Measurements from ENCODE around the gene CARD10. TPM values are rescaled to one million over a fixed set of nuclear protein-coding genes. Genes with fewer than 3 reads are reported as not detected.
A peak's percentile ranks its signal among the peaks of the same experiment; 100 is the strongest.

Gene CARD10
- total RNA-seq, 1 donor from 2014 or later = 2.7 TPM

DNA sequence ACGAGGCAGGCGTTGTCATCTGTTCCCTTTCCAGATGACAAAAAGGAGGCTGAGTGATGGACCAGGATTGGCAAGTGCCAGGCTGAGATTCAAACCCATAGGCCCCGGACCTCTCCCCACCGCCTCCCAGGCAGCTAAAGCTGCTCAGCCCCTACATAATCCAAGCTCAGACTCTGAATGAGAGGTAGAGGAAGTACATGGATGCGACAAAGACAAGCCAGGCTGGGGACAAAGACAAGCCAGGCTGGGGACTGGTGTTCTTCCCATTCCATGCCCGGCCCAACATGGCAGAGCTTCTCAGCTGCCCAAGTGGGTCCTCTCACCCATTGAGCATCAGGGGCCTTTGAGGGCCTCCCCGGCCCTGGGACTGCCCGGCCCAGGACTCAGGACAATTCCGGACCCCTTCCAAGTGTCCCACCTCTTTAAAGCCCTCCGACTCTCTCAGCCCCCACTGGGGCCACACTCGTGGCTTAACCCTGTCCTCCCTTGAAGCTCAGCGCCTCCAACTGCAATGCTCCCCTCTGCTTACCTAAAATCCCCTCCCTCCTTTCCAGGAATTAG lies 37.8 kb downstream of the CARD10 start:
- Mint-ChIP-seq H3K9me3 (ENCODE audit: unreplicated experiment) (peaks cover 5% of the 10 kb centered on the region), H3K4me3 (ENCODE audit: unreplicated experiment) (peak overlapping the region; percentile 41), H3K4me1 (ENCODE audit: low read depth, unreplicated experiment) (peaks cover 32% of the 10 kb centered on the region), H3K27me3 (ENCODE audit: unreplicated experiment) (peaks cover 14% of the 10 kb centered on the region), H3K27ac (ENCODE audit: unreplicated experiment) (peak overlapping the region; percentile 91), H3K36me3 (ENCODE audit: unreplicated experiment) (no peaks in the 10 kb centered on the region)
- TF ChIP-seq, protein P1, sequence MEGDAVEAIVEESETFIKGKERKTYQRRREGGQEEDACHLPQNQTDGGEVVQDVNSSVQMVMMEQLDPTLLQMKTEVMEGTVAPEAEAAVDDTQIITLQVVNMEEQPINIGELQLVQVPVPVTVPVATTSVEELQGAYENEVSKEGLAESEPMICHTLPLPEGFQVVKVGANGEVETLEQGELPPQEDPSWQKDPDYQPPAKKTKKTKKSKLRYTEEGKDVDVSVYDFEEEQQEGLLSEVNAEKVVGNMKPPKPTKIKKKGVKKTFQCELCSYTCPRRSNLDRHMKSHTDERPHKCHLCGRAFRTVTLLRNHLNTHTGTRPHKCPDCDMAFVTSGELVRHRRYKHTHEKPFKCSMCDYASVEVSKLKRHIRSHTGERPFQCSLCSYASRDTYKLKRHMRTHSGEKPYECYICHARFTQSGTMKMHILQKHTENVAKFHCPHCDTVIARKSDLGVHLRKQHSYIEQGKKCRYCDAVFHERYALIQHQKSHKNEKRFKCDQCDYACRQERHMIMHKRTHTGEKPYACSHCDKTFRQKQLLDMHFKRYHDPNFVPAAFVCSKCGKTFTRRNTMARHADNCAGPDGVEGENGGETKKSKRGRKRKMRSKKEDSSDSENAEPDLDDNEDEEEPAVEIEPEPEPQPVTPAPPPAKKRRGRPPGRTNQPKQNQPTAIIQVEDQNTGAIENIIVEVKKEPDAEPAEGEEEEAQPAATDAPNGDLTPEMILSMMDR (IDR thresholded peaks at IDR 0.05; ENCODE audit: partially characterized antibody, unreplicated experiment) = no peak
- no peak for DNase-seq

DNA sequence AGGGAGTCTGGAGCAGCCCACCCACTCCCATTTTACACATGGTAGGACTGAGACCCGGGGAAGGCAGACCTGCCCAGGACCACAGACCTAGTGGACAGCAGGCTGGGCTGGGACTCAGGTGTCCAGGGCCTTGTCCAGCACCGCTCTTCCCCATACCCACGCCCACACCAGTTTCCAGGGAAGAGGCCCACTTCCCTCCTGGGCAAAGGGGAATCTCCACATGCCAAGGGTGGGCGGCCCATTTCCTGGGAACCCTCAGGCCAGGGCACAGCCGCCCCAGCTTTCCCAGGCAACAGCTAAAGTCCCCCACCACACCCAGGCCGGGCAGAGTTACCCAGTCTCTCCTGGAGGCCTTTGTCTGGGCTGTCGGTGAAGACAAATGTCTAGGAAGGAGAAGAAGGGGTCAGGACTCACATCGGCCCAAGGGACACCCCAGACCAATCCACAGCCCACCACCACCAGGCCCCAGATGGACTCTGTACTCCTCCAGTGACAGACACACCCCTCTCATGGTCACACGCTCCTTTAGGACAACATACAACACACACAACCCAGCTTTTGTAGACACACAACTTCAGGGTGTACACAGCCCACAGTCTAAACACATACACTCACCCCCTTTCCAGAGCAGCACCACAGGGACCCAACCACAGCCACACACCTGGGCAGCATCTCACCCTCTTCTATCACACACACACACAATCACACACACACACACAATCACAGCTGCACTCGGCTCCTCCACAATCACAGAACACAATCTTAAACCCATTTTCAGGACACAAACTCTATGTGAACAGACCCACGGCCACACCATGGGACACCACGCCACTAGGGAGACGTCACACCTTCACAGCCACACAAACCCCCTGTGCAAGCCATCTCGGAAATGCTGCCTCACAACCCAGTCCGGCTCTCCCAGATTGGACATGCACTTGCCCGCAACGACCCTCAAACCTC lies 38.5 kb downstream of the CARD10 start:
- Mint-ChIP-seq H3K4me3 (ENCODE audit: unreplicated experiment) (peak overlapping the region; percentile 41), H3K4me1 (ENCODE audit: low read depth, unreplicated experiment) (peaks cover 35% of the 10 kb centered on the region), H3K36me3 (ENCODE audit: unreplicated experiment) (no peaks in the 10 kb centered on the region), H3K9me3 (ENCODE audit: unreplicated experiment) (peaks cover 5% of the 10 kb centered on the region), H3K27ac (ENCODE audit: unreplicated experiment) (peak overlapping the region; percentile 71), H3K27me3 (ENCODE audit: unreplicated experiment) (peaks cover 14% of the 10 kb centered on the region)
- no peak for DNase-seq
- TF ChIP-seq, protein P1 (IDR thresholded peaks at IDR 0.05; ENCODE audit: partially characterized antibody, unreplicated experiment) = no peak

DNA sequence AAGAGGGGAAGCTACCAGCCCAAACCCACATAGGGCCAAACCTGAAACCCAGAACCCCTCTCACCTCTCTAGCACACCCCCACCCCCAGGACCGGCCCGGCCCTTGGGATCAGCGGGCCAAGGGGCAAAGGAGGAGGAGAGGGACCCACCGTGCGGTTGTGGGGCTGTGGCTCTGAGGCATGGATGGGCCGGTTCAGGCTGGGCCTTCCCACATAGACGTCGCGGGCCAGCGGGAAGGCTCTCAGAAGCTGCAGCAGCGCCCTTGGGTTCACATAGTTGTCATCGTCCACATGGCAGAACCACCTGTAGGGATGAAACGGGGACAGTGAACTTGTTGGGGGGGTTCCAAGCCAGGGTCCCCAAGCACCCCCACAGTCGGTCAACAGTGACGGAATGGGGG lies 40.0 kb downstream of the CARD10 start:
- Mint-ChIP-seq H3K27me3 (ENCODE audit: unreplicated experiment) (peaks cover 13% of the 10 kb centered on the region), H3K27ac (ENCODE audit: unreplicated experiment) (no peak overlapping the region), H3K4me3 (ENCODE audit: unreplicated experiment) (no peak overlapping the region), H3K36me3 (ENCODE audit: unreplicated experiment) (no peaks in the 10 kb centered on the region), H3K4me1 (ENCODE audit: low read depth, unreplicated experiment) (peaks cover 34% of the 10 kb centered on the region), H3K9me3 (ENCODE audit: unreplicated experiment) (peaks cover 5% of the 10 kb centered on the region)
- DNase-seq = no peak
- TF ChIP-seq, protein P1 (IDR thresholded peaks at IDR 0.05; ENCODE audit: partially characterized antibody, unreplicated experiment) = no peak

DNA sequence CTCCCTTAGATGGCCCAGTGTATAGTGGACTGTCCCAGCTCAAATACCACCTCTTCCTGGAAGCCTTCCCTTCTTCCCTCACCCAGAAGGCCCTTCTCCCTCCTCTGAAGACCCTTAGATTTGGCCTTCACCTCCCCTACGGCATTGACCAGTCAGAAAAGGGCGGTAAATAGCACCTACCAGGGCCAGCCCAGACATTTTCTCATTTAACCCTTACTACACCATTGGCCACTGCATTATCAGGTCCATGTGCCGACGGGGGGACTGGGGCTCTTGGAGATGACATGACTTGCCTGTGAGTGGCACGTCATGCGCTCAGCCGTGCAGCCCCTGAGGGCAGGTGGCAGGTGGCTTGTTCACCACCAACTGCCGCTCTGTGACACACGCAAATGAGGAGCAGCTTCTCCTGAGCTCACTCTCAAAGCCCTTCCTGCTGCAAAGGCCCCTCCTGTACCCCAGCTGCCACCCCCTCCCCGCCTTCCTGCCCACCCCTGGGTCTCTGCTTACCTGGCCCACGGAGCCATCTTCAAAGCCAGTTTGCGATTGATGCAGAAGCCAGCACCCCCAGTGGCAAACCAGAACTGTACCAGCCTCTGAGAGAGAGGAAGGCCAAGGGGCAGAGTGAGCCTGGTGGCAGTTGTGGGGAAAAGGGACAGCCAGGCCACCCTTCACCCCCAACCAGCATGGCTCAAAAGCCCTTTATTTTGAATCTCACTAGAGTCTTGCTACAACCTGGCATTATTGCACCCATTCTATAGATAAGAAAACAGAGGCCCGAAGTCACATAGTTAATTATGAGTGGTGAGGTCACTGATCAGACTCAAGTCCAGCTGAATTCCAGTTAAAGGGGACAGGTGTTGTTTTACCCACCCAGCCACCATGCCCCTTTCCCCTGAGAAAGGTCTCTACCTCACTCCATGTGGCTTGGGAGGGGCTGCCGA lies 42.6 kb downstream of the CARD10 start:
- TF ChIP-seq, protein P1 (IDR thresholded peaks at IDR 0.05; ENCODE audit: partially characterized antibody, unreplicated experiment) = no peak
- H3K27me3 Mint-ChIP-seq (ENCODE audit: unreplicated experiment) = peaks cover 3% of the 10 kb centered on the region
- H3K4me1 Mint-ChIP-seq (ENCODE audit: low read depth, unreplicated experiment) = peaks cover 15% of the 10 kb centered on the region
- no peak overlapping the region for H3K27ac Mint-ChIP-seq (ENCODE audit: unreplicated experiment)
- H3K36me3 Mint-ChIP-seq (ENCODE audit: unreplicated experiment) = no peaks in the 10 kb centered on the region
- H3K9me3 Mint-ChIP-seq (ENCODE audit: unreplicated experiment) = peaks cover 1% of the 10 kb centered on the region
- DNase-seq = no peak
- H3K4me3 Mint-ChIP-seq (ENCODE audit: unreplicated experiment) = no peak overlapping the region

Measured in glutamatergic neuron (in vitro differentiated cells).